ENCODE data around the gene CCDC148.
"Not testable (repeated sequence)": the region's sequence is repeated elsewhere in the genome, so short reads cannot be mapped to it uniquely, and the experiment has no call there.

The CCDC148 gene

GRCh38 chr2:158346032-158346431 lies 110.5 kb downstream of the CCDC148 start:
- no peak for DNase-seq

GRCh38 chr2:158339513-158339912 lies 117.0 kb downstream of the CCDC148 start:
- DNase-seq, result no peak

- DNase-seq, result no peak
Measured at GRCh38 chr2:158337018-158337417, 119.5 kb downstream of the CCDC148 start.

GRCh38 chr2:158331799-158332198 lies 124.8 kb downstream of the CCDC148 start:
- DNase-seq, result not testable (repeated sequence)

GRCh38 chr2:158325782-158326340 lies 130.7 kb downstream of the CCDC148 start:
- no peak for DNase-seq

- no peak for DNase-seq
Measured at GRCh38 chr2:158325031-158325781, 131.3 kb downstream of the CCDC148 start.

GRCh38 chr2:158323381-158323780 lies 133.2 kb downstream of the CCDC148 start:
- no peak for DNase-seq

- DNase-seq, result no peak
Measured at GRCh38 chr2:158321264-158321663, 135.3 kb downstream of the CCDC148 start.

- no peak for DNase-seq
Measured at GRCh38 chr2:158319269-158319668, 137.3 kb downstream of the CCDC148 start.

GRCh38 chr2:158317642-158318041 lies 138.9 kb downstream of the CCDC148 start:
- no peak for DNase-seq

GRCh38 chr2:158315803-158316414 lies 140.6 kb downstream of the CCDC148 start:
- DNase-seq, result no peak

- DNase-seq, result no peak
Measured at GRCh38 chr2:158315000-158315399, 141.6 kb downstream of the CCDC148 start.

GRCh38 chr2:158313734-158314133 lies 142.8 kb downstream of the CCDC148 start:
- no peak for DNase-seq

- no peak for DNase-seq
Measured at GRCh38 chr2:158312981-158313380, 143.6 kb downstream of the CCDC148 start.

GRCh38 chr2:158310407-158310806 lies 146.1 kb downstream of the CCDC148 start:
- DNase-seq, result not testable (repeated sequence)

GRCh38 chr2:158305501-158305900 lies 151.1 kb downstream of the CCDC148 start:
- no peak for DNase-seq

- DNase-seq, result no peak
Measured at GRCh38 chr2:158300394-158300793, 156.2 kb downstream of the CCDC148 start.

- DNase-seq, result peak in 1 of 2 donors; percentile 26
Measured at GRCh38 chr2:158297606-158298005, 158.9 kb downstream of the CCDC148 start.

GRCh38 chr2:158297120-158297519 lies 159.4 kb downstream of the CCDC148 start:
- no peak for DNase-seq

GRCh38 chr2:158293722-158294121 lies 162.8 kb downstream of the CCDC148 start:
- no peak for DNase-seq

- no peak for DNase-seq
Measured at GRCh38 chr2:158291544-158292180, 164.9 kb downstream of the CCDC148 start.

GRCh38 chr2:158290225-158290624 lies 166.3 kb downstream of the CCDC148 start:
- DNase-seq, result no peak

- DNase-seq, result no peak
Measured at GRCh38 chr2:158276619-158277471, 179.7 kb downstream of the CCDC148 start.

Measured in CD4-positive, alpha-beta T cell treated with Interleukin-4 for 1 hour (primary cell).